T-cell (primary cell): ENCODE data around the gene TMEM86B. TPM values are rescaled to one million over a fixed set of nuclear protein-coding genes. Genes with fewer than 3 reads are reported as not detected.

Experiments used
- ATAC-seq, 4 experiments: fragments of 200-7000 bp in 3 of 4; fragments of 150-1000 bp in 1 of 4; cut with Tn5 transposase; replicated peaks in 1 of 4; 1 replicate in 3 of 4; 2 replicates in 1 of 4; pipeline ENCODE4 v1.10.0; 2021; ENCODE audit warnings: moderate library complexity in 3 of 4, mild to moderate bottlenecking in 2 of 4, moderate number of reproducible peaks in 1 of 4
- CTCF ChIA-PET, 2 donors: fragments of 300-600 bp; sonication (Branson Sonifier 250); formaldehyde crosslinking; loops; one replicate each; lab custom pipeline; 2022; ENCODE audit warnings: antibody characterized with exemption in 2 of 2; lab: Charles Lee
- POLR2A ChIA-PET, 2 donors: fragments of 300-600 bp; sonication (Branson Sonifier 250); formaldehyde crosslinking; loops; one replicate each; lab custom pipeline; 2022; ENCODE audit warnings: antibody characterized with exemption in 2 of 2; lab: Charles Lee
- DNase-seq, 35 experiments: peaks; one replicate each; pipeline versions ENCODE4 v3.0.0 to v3.0.0-alpha.2; 2013 to 2023
- H3K27ac ChIP-seq: one replicate; pipeline ENCODE4 v1.5.1; 2013; ENCODE audit warnings: low read length
- H3K27me3 ChIP-seq, 2 experiments: replicated peaks in 1 of 2; 1 replicate in 1 of 2; 2 replicates in 1 of 2; pipeline versions ENCODE4 v1.6.1 to v1.7.0; 2013; ENCODE audit warnings: low read length in 1 of 2, mixed read lengths in 1 of 2; ENCODE audit not compliant: control insufficient read depth in 2 of 2, insufficient read depth in 2 of 2; ENCODE audit errors: extremely low read depth in 1 of 2
- H3K36me3 ChIP-seq, 2 donors: 1 replicate in 1 of 2; 2 replicates in 1 of 2; pipeline versions ENCODE4 v1.6.1 to v1.7.0; 2013; ENCODE audit warnings: low read length in 1 of 2; ENCODE audit not compliant: control insufficient read depth in 2 of 2, insufficient read depth in 1 of 2; ENCODE audit errors: extremely low read depth in 1 of 2
- H3K4me1 ChIP-seq, 2 experiments: 1 replicate in 1 of 2; 2 replicates in 1 of 2; pipeline versions ENCODE4 v1.6.1 to v1.7.0; 2013; ENCODE audit warnings: low read length in 2 of 2, mixed read lengths in 1 of 2; ENCODE audit not compliant: insufficient read depth in 2 of 2, control insufficient read depth in 1 of 2; ENCODE audit errors: extremely low read depth in 1 of 2
- H3K4me3 ChIP-seq, 2 donors: 1 replicate in 1 of 2; 2 replicates in 1 of 2; pipeline versions ENCODE4 v1.5.1 to v1.7.0; 2013; ENCODE audit warnings: mild to moderate bottlenecking in 2 of 2, low read length in 1 of 2, moderate library complexity in 1 of 2; ENCODE audit not compliant: control insufficient read depth in 1 of 2; ENCODE audit errors: extremely low read depth in 1 of 2
- H3K9me3 ChIP-seq: 2 replicates; pipeline ENCODE4 v1.7.0; 2013
- H3K27ac Mint-ChIP-seq, 2 donors: one replicate each; pipeline ENCODE4 v1.8.0; 2020 to 2021; ENCODE audit warnings: mild to moderate bottlenecking in 2 of 2, mixed read lengths in 2 of 2
- H3K27me3 Mint-ChIP-seq, 2 donors: one replicate each; pipeline ENCODE4 v1.8.0; 2021 to 2022; ENCODE audit warnings: mixed read lengths in 2 of 2
- H3K36me3 Mint-ChIP-seq: one replicate; pipeline ENCODE4 v1.8.0; 2021; ENCODE audit warnings: mixed read lengths
- H3K4me1 Mint-ChIP-seq, 3 donors: one replicate each; pipeline ENCODE4 v1.8.0; 2020 to 2022; ENCODE audit warnings: mixed read lengths in 3 of 3, mild to moderate bottlenecking in 1 of 3
- H3K4me3 Mint-ChIP-seq, 3 donors: one replicate each; pipeline ENCODE4 v1.8.0; 2020 to 2022; ENCODE audit warnings: mild to moderate bottlenecking in 3 of 3, mixed read lengths in 3 of 3, moderate library complexity in 3 of 3
- H3K9me3 Mint-ChIP-seq, 3 donors: one replicate each; pipeline ENCODE4 v1.8.0; 2020 to 2022; ENCODE audit warnings: mixed read lengths in 3 of 3
- whole genome bisulfite sequencing: methylation state at CpG from one replicate; pipeline ENCODE4 v1.1.5; 2013; ENCODE audit warnings: missing lambda C conversion rate; ENCODE audit not compliant: insufficient coverage; 5-methylcytosine and 5-hydroxymethylcytosine counted together
- total RNA-seq, 35 experiments: library from RNA in 6 of 35; stranded (reverse) in 6 of 35; fragments of 120-200 nt in 1 of 35; gene quantifications; one replicate each; pipeline versions ENCODE4 v1.2.1 to v1.2.4 and lab custom pipeline; 2013 to 2026

Gene TMEM86B
- total RNA-seq, 5 donors from 2014 or later (not counting 1 experiment from before 2014, with no cell fraction given): 10.6 to 22.4 (median 18.2) TPM

DNA sequence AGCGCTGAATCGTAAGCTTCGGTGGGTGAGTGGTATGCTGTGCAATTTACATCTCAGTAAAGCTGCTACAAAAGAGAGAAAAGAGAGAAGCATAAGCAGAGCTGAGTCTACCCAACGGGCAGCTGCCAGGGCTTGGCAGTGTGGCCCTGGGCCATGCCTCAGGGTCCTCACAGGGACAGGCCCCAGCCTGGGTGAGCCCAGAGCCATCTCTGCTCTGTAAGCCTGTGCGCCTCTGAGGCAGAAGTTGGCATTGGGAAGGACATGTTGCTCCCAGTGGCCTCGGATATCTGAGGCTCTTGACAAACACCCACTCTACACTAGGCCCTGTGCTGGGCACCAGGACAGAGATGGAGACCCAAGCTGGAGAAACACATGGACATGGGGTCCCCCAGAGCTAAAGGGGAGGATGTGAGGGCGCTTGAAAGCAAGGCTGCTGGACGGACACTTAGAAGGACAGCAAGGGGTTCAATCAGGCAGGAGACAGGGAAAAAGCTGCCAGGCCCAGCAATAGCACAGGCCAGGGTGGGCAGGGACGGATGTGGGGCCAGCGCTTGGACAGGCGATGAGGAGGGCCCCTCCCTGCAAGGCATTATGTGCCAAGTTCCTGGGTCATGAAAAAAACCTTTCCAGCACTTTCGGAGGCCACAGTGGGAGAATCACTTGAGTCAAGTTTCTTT lies 15.6 kb upstream of the TMEM86B start:
- Mint-ChIP-seq H3K36me3 (peaks cover 23% of the 10 kb centered on the region), H3K27me3 (no peaks in the 10 kb centered on the region), H3K9me3 (no peaks in the 10 kb centered on the region), H3K27ac (no peak overlapping the region), H3K4me3 (no peak overlapping the region), H3K4me1 (peaks cover 11 to 20% (median 19%) of the 10 kb centered on the region in 3 donors)
- Histone ChIP-seq H3K27me3 (no peaks in the 10 kb centered on the region), H3K9me3 (no peaks in the 10 kb centered on the region), H3K36me3 (peaks cover 34 to 94% of the 10 kb centered on the region in 2 donors), H3K27ac (no peak overlapping the region), H3K4me3 (no peak overlapping the region), H3K4me1 (peaks cover 0 to 21% of the 10 kb centered on the region in 2 experiments)
- ATAC-seq (no peak), DNase-seq (no peak)
- POLR2A ChIA-PET: no interaction called here
- WGBS: over 99% methylated on average over 10 of the region's 12 CpGs
- CTCF ChIA-PET: interaction anchor here in 1 of 2 donors (0.6 kb wide), 1 partner anchor 81 kb away, joined by 3 read pairs; no protein-coding TSS in a partner anchor

DNA sequence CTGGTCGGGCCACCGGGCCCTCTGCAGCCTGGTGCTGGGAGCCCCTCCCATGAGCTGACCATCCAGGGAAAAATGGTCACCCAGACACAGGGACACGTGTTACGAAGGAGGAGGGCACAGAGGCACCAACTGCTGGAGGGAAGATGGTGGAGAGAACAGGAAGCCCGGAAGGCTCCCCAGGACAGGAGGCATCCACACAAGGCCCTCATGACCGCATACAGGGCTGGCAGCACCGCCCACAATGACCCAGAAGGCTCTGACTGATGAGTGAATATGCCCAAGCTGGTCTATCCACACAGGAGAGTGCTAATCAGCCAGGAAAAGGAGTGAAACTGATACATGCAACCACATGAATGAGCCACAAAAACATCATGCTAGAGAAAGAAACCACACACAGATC lies 14.0 kb upstream of the TMEM86B start:
- H3K4me3 ChIP-seq: no peak overlapping the region
- ChIA-PET POLR2A (no interaction called here), CTCF (no interaction called here)
- no peak for DNase-seq
- no peaks in the 10 kb centered on the region for H3K27me3 ChIP-seq
- no peaks in the 10 kb centered on the region for H3K9me3 ChIP-seq
- peaks cover 27% of the 10 kb centered on the region for H3K36me3 Mint-ChIP-seq
- H3K27me3 Mint-ChIP-seq: no peaks in the 10 kb centered on the region
- H3K4me1 ChIP-seq: peaks cover 0 to 5% of the 10 kb centered on the region in 2 experiments
- H3K9me3 Mint-ChIP-seq: no peaks in the 10 kb centered on the region
- no peak for ATAC-seq
- no peak overlapping the region for H3K27ac ChIP-seq
- peaks cover 0 to 5% (median 4%) of the 10 kb centered on the region in 3 donors for H3K4me1 Mint-ChIP-seq
- H3K36me3 ChIP-seq: peaks cover 30 to 96% of the 10 kb centered on the region in 2 donors
- H3K27ac Mint-ChIP-seq: no peak overlapping the region
- 99% methylated on average over 7 of the region's 7 CpGs for WGBS
- no peak overlapping the region for H3K4me3 Mint-ChIP-seq

DNA sequence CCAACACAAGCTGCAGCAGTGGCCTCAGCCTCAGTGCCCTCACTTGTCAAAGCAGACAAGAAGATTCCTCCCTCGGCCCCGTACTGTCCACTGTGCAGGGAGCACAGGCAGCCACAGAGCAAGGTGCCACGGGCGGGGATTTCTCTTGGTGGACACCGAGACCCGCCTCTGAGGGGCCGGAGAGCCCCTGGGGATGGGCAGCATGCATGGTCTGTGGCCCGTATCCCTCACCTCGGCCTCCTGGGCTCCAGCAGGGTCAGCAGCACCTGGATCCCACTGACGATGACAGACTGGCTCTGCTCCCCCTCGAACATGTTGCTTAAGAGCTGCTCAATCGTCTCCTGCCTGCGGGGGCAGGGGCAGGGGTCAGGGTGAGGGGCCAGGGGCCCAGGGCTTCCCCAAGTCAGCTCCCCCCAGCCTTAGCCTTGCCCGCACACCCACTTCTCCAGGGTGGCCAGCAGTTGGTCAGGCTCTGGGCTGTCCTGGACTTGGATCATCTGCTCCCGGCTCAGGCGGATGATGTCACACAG lies 13.4 kb upstream of the TMEM86B start:
- ChIA-PET POLR2A (no interaction called here), CTCF (no interaction called here)
- Mint-ChIP-seq H3K4me3 (no peak overlapping the region), H3K9me3 (no peaks in the 10 kb centered on the region), H3K4me1 (peaks cover 0 to 3% (median 2%) of the 10 kb centered on the region in 3 donors), H3K27ac (no peak overlapping the region), H3K36me3 (peaks cover 32% of the 10 kb centered on the region), H3K27me3 (no peaks in the 10 kb centered on the region)
- no peak for ATAC-seq
- Histone ChIP-seq H3K4me1 (no peaks in the 10 kb centered on the region), H3K4me3 (no peak overlapping the region), H3K36me3 (peaks cover 35 to 96% of the 10 kb centered on the region in 2 donors), H3K27me3 (no peaks in the 10 kb centered on the region), H3K27ac (no peak overlapping the region), H3K9me3 (no peaks in the 10 kb centered on the region)
- DNase-seq: no peak
- WGBS: 92% methylated on average over 16 of the region's 16 CpGs

DNA sequence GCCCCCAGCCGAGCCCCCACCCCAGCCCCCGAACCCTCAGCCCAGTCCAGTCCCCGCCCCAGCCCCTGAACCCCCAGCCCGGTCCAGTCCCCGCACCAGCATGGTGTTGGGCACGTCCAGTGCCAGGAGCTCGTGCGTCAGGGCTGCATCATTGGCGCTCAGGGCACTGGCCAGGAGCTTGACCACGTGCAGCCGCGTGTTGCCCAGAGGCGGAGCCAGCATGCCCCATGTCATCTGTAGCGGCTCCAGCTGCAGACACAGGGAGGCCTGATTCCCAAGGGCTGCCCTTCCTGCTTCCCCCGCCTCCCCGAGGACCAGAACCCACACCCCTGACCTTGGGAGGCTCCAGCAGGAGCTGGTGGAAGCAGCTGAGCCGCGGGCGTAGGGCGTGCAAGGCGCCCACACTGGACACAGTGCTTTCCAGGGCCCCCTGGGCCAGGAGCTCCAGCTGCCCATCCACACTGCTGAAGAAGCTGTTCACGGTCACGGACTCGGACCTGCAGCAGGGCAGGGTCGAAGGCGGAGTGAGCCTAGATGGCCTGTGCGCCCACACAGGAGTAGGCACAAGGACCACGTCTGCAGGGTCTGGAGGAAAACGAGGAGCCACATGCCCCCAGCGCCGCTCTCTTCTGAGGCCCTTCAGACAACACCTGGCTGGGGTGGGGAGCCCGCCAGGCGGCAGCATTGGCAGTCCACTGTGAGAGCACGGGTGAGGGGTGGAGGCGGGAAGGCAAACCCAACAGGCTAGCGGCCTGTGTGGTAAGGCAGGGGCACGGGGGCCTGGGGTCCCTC lies 12.8 kb upstream of the TMEM86B start:
- Histone ChIP-seq H3K36me3 (peaks cover 33 to 97% of the 10 kb centered on the region in 2 donors), H3K27ac (no peak overlapping the region), H3K9me3 (no peaks in the 10 kb centered on the region), H3K4me3 (no peak overlapping the region), H3K4me1 (no peaks in the 10 kb centered on the region), H3K27me3 (no peaks in the 10 kb centered on the region)
- 97% methylated on average over 32 of the region's 37 CpGs for WGBS
- Mint-ChIP-seq H3K27ac (no peak overlapping the region), H3K4me1 (peaks cover 0 to 3% (median 2%) of the 10 kb centered on the region in 3 donors), H3K36me3 (peaks cover 37% of the 10 kb centered on the region), H3K9me3 (no peaks in the 10 kb centered on the region), H3K27me3 (no peaks in the 10 kb centered on the region), H3K4me3 (no peak overlapping the region)
- DNase-seq (no peak), ATAC-seq (no peak)
- CTCF ChIA-PET: no interaction called here
- POLR2A ChIA-PET: interaction anchor here in 1 of 2 donors (0.6 kb wide), 1 partner anchor 17 kb away, joined by 12 read pairs; no protein-coding TSS in a partner anchor

DNA sequence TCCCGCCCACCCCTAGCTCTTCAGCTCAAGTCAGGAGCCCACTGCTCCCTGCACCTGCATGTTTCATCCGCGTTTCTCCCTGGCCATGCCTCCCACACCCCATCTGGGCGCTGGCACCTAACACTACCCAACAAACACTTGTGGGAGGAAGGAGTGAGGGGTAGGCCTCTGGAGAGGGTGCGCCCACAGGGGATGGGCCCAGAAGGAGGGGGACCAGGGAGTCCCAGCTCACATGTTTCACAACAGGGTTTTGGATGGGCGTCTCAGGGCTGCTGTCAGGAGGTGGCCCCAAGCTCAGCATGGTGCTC lies 12.1 kb upstream of the TMEM86B start:
- H3K27ac ChIP-seq: no peak overlapping the region
- no peak overlapping the region for H3K4me3 Mint-ChIP-seq
- H3K4me1 Mint-ChIP-seq: peaks cover 0 to 3% (median 2%) of the 10 kb centered on the region in 3 donors
- 86% methylated on average over 2 of the region's 6 CpGs for WGBS
- ATAC-seq (no peak), DNase-seq (no peak)
- H3K27me3 ChIP-seq: no peaks in the 10 kb centered on the region
- H3K4me1 ChIP-seq: no peaks in the 10 kb centered on the region
- peaks cover 40% of the 10 kb centered on the region for H3K36me3 Mint-ChIP-seq
- no peaks in the 10 kb centered on the region for H3K9me3 ChIP-seq
- H3K27me3 Mint-ChIP-seq: no peaks in the 10 kb centered on the region
- H3K4me3 ChIP-seq: no peak overlapping the region
- H3K27ac Mint-ChIP-seq: no peak overlapping the region
- POLR2A ChIA-PET: no interaction called here
- H3K9me3 Mint-ChIP-seq: no peaks in the 10 kb centered on the region
- CTCF ChIA-PET: no interaction called here
- peaks cover 33 to 97% of the 10 kb centered on the region in 2 donors for H3K36me3 ChIP-seq

DNA sequence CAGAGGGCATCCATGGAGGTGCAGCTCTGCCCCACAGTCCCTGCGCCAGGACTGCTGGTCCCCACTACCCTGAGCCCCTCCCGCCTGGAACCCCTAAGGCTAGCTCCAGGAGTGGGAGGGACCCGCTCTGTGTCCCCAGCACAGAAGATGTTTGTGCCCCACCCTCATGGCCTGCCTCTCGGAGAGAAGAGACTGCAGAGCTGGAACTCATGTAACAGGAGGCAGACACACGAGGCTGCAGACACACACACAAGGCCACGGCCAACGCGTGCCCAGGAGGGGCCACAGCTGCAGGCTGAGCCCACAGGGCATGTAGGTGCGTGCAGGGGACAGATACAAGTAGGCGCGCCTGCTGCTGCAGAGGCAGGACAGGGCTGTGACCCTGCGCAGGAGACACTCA lies 10.4 kb upstream of the TMEM86B start:
- Mint-ChIP-seq H3K36me3 (peaks cover 47% of the 10 kb centered on the region), H3K27ac (no peak overlapping the region), H3K27me3 (no peaks in the 10 kb centered on the region), H3K4me3 (no peak overlapping the region), H3K4me1 (peaks cover 0 to 5% (median 0%) of the 10 kb centered on the region in 3 donors), H3K9me3 (no peaks in the 10 kb centered on the region)
- Histone ChIP-seq H3K4me3 (no peak overlapping the region), H3K9me3 (no peaks in the 10 kb centered on the region), H3K4me1 (no peaks in the 10 kb centered on the region), H3K27me3 (no peaks in the 10 kb centered on the region), H3K27ac (no peak overlapping the region), H3K36me3 (peaks cover 28 to 93% of the 10 kb centered on the region in 2 donors)
- 95% methylated on average over 12 of the region's 12 CpGs for WGBS
- ATAC-seq: no peak
- DNase-seq: no peak
- ChIA-PET POLR2A (no interaction called here), CTCF (no interaction called here)
